Vagina (tissue), 2 donors: ENCODE measurements around the gene ATP5ME. TPM values are rescaled to one million over a fixed set of nuclear protein-coding genes. Genes with fewer than 3 reads are reported as not detected.

Experiments
- DNase-seq, 2 donors: peaks; one replicate each; pipeline ENCODE4 v3.0.0-alpha.2; 2017; ENCODE audit errors: extremely low spot score in 2 of 2
- H3K27ac ChIP-seq: fragments of 200-600 bp; sonication (generic); one replicate; pipeline ENCODE4 v1.5.1; 2019
- H3K27me3 ChIP-seq: fragments of 200-600 bp; sonication (generic); one replicate; pipeline ENCODE4 v1.5.1; 2019
- H3K36me3 ChIP-seq, 2 donors: fragments of 200-600 bp; sonication (generic); one replicate each; pipeline ENCODE4 v1.5.1; 2017 to 2019
- H3K4me1 ChIP-seq: fragments of 200-600 bp; sonication (generic); one replicate; pipeline ENCODE4 v1.5.1; 2019
- H3K4me3 ChIP-seq, 2 donors: fragments of 200-600 bp; sonication (generic); 1 replicate in 1 of 2; 2 replicates in 1 of 2; pipeline ENCODE4 v1.5.1; 2016 to 2019
- H3K9me3 ChIP-seq: fragments of 200-600 bp; sonication (generic); one replicate; pipeline ENCODE4 v1.5.1; 2019
- CTCF ChIP-seq, 3 experiments: fragments of 450-650 bp in 2 of 3; fragments of 200-600 bp in 1 of 3; sonication (generic) in 1 of 3; IDR thresholded peaks; one replicate each; pipeline ENCODE4 v1.5.1; 2017 to 2019; ENCODE audit warnings: antibody characterized with exemption in 3 of 3, mild to moderate bottlenecking in 2 of 3, moderate library complexity in 2 of 3
- POLR2A ChIP-seq, 2 donors: fragments of 450-650 bp; IDR thresholded peaks; one replicate each; pipeline ENCODE4 v1.6.1; 2017; ENCODE audit warnings: antibody characterized with exemption in 2 of 2, mild to moderate bottlenecking in 2 of 2, moderate library complexity in 2 of 2
- POLR2AphosphoS5 ChIP-seq, 2 donors: sonication (generic); formaldehyde crosslinking; IDR thresholded peaks; one replicate each; pipeline ENCODE4 v1.9.0; 2017; ENCODE audit warnings: antibody characterized with exemption in 2 of 2, mild to moderate bottlenecking in 2 of 2, low read depth in 1 of 2; ENCODE audit not compliant: insufficient read depth in 1 of 2
- intact Hi-C: fragments of 100-400 bp; cut with DNase I; formaldehyde crosslinking; loops from one replicate; pipeline ENCODE4 v1.15.1; 2023
- total RNA-seq: library from RNA; depleted of rRNA; stranded (reverse); fragments of >200 nt; gene quantifications from one replicate; pipeline ENCODE4 v1.2.3, GENCODE V29; 2016

Gene ATP5ME
- total RNA-seq, 1 donor from 2014 or later = 181 TPM

- intact Hi-C loops = no loop called here
- DNase-seq = no peak
- H3K4me1 ChIP-seq = peaks cover 50% of the 10 kb centered on the region
- no peaks in the 10 kb centered on the region for H3K27me3 ChIP-seq
- H3K36me3 ChIP-seq = no peaks in the 10 kb centered on the region
- no peak overlapping the region for H3K27ac ChIP-seq
- no peak overlapping the region for H3K4me3 ChIP-seq
- H3K9me3 ChIP-seq = no peaks in the 10 kb centered on the region
- no peak for TF ChIP-seq POLR2A (IDR thresholded peaks at IDR 0.05)
- no peak for TF ChIP-seq CTCF (IDR thresholded peaks at IDR 0.05)
Observed at GRCh38 chr4:680091-680490, 6.0 kb upstream of the ATP5ME start.

- DNase-seq = no peak
- Histone ChIP-seq H3K4me1 (peaks cover 53% of the 10 kb centered on the region), H3K36me3 (no peaks in the 10 kb centered on the region), H3K27me3 (no peaks in the 10 kb centered on the region), H3K4me3 (no peak overlapping the region), H3K9me3 (no peaks in the 10 kb centered on the region), H3K27ac (no peak overlapping the region)
- TF ChIP-seq POLR2A (IDR thresholded peaks at IDR 0.05) = no peak
- no peak for TF ChIP-seq POLR2AphosphoS5 (IDR thresholded peaks at IDR 0.05; ENCODE audit: insufficient read depth in 1 of 2, low read depth in 1 of 2)
- TF ChIP-seq CTCF (IDR thresholded peaks at IDR 0.05) = no peak
- intact Hi-C loops = no loop called here
Observed at GRCh38 chr4:679629-680028, 5.6 kb upstream of the ATP5ME start.

- TF ChIP-seq POLR2A (IDR thresholded peaks at IDR 0.05) = no peak
- no peak for TF ChIP-seq POLR2AphosphoS5 (IDR thresholded peaks at IDR 0.05; ENCODE audit: insufficient read depth in 1 of 2, low read depth in 1 of 2)
- TF ChIP-seq CTCF (IDR thresholded peaks at IDR 0.05) = no peak
- peaks cover 53% of the 10 kb centered on the region for H3K4me1 ChIP-seq
- no peak for DNase-seq
- intact Hi-C loops = no loop called here
- no peak overlapping the region for H3K4me3 ChIP-seq
- H3K27ac ChIP-seq = no peak overlapping the region
- H3K9me3 ChIP-seq = no peaks in the 10 kb centered on the region
- H3K27me3 ChIP-seq = no peaks in the 10 kb centered on the region
- H3K36me3 ChIP-seq = no peaks in the 10 kb centered on the region
Observed at GRCh38 chr4:679104-679481, 5.0 kb upstream of the ATP5ME start.

- Histone ChIP-seq H3K36me3 (no peaks in the 10 kb centered on the region), H3K4me1 (peaks cover 52% of the 10 kb centered on the region), H3K4me3 (no peak overlapping the region), H3K9me3 (no peaks in the 10 kb centered on the region), H3K27ac (no peak overlapping the region), H3K27me3 (no peaks in the 10 kb centered on the region)
- TF ChIP-seq CTCF (IDR thresholded peaks at IDR 0.05) = no peak
- no peak for TF ChIP-seq POLR2A (IDR thresholded peaks at IDR 0.05)
- no peak for TF ChIP-seq POLR2AphosphoS5 (IDR thresholded peaks at IDR 0.05; ENCODE audit: insufficient read depth in 1 of 2, low read depth in 1 of 2)
- DNase-seq = no peak
- intact Hi-C loops = no loop called here
Observed at GRCh38 chr4:678331-679103, 4.4 kb upstream of the ATP5ME start.

GRCh38 chr4:677431-678293 lies 3.6 kb upstream of the ATP5ME start:
- no peak for DNase-seq
- no peak for TF ChIP-seq CTCF (IDR thresholded peaks at IDR 0.05)
- TF ChIP-seq POLR2AphosphoS5 (IDR thresholded peaks at IDR 0.05; ENCODE audit: insufficient read depth in 1 of 2, low read depth in 1 of 2) = no peak
- no peak for TF ChIP-seq POLR2A (IDR thresholded peaks at IDR 0.05)
- Histone ChIP-seq H3K27ac (no peak overlapping the region), H3K4me1 (peaks cover 58% of the 10 kb centered on the region), H3K4me3 (no peak overlapping the region), H3K27me3 (no peaks in the 10 kb centered on the region), H3K9me3 (no peaks in the 10 kb centered on the region), H3K36me3 (peaks cover 0 to 3% of the 10 kb centered on the region in 2 donors)
- intact Hi-C loops = no loop called here
